Right atrium auricular region (tissue), 2 donors: ENCODE measurements around the gene CNTNAP2. TPM values are rescaled to one million over a fixed set of nuclear protein-coding genes. Genes with fewer than 3 reads are reported as not detected.

Experiments used
- DNase-seq: peaks from one replicate; pipeline ENCODE4 v3.0.0-alpha.2; 2019; ENCODE audit warnings: low spot score
- H3K27ac ChIP-seq, 2 donors: fragments of 200-600 bp; sonication (generic); 1 replicate in 1 of 2; 2 replicates in 1 of 2; pipeline ENCODE4 v1.5.1; 2016 to 2019
- H3K27me3 ChIP-seq, 2 donors: fragments of 200-600 bp; sonication (generic); one replicate each; pipeline versions ENCODE4 v1.5.1 to v1.6.0; 2017 to 2019
- H3K36me3 ChIP-seq: fragments of 200-600 bp; sonication (generic); one replicate; pipeline ENCODE4 v1.5.1; 2016
- H3K4me1 ChIP-seq, 2 donors: fragments of 200-600 bp; sonication (generic); one replicate each; pipeline versions ENCODE4 v1.5.1 to v1.6.0; 2017 to 2019
- H3K4me3 ChIP-seq, 2 donors: fragments of 200-600 bp; sonication (generic); 1 replicate in 1 of 2; 2 replicates in 1 of 2; pipeline ENCODE4 v1.5.1; 2017 to 2019; ENCODE audit warnings: mild to moderate bottlenecking in 1 of 2, moderate library complexity in 1 of 2
- H3K9me3 ChIP-seq, 2 donors: fragments of 200-600 bp; sonication (generic); one replicate each; pipeline ENCODE4 v1.5.1; 2019
- total RNA-seq, 2 donors: library from RNA; depleted of rRNA; stranded (reverse); fragments of >200 nt; gene quantifications; one replicate each; pipeline ENCODE4 v1.1.0, GENCODE V29; 2016
- TF ChIP-seq, protein P1 (sequence below), 2 donors: fragments of 200-600 bp; sonication (generic); IDR thresholded peaks; one replicate each; pipeline ENCODE4 v1.5.1; 2019; ENCODE audit warnings: antibody characterized with exemption in 2 of 2

The CNTNAP2 gene
- total RNA-seq, 2 donors from 2014 or later: 1.1 to 1.7 TPM

DNA sequence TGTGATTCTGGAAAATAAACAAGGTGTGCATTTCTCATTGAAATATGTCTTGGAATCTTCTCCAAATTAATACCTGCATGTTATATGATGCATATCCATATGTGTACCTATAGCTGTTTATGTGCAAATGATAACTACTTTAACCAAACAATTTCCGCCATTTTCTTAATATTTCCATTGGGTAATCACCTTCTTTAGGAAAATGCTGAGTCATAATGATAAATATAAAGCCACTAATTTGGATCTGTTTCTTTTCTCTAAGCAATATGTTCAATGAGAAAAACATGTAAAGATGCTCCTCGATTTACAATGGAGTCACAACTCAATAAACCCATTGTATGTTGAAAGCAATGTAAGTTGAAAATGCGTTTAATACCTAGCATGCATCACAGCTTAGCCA is 574.4 kb downstream of the CNTNAP2 start:
- DNase-seq: no peak
- TF ChIP-seq, protein P1, sequence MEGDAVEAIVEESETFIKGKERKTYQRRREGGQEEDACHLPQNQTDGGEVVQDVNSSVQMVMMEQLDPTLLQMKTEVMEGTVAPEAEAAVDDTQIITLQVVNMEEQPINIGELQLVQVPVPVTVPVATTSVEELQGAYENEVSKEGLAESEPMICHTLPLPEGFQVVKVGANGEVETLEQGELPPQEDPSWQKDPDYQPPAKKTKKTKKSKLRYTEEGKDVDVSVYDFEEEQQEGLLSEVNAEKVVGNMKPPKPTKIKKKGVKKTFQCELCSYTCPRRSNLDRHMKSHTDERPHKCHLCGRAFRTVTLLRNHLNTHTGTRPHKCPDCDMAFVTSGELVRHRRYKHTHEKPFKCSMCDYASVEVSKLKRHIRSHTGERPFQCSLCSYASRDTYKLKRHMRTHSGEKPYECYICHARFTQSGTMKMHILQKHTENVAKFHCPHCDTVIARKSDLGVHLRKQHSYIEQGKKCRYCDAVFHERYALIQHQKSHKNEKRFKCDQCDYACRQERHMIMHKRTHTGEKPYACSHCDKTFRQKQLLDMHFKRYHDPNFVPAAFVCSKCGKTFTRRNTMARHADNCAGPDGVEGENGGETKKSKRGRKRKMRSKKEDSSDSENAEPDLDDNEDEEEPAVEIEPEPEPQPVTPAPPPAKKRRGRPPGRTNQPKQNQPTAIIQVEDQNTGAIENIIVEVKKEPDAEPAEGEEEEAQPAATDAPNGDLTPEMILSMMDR (IDR thresholded peaks at IDR 0.05): no peak
- Histone ChIP-seq H3K9me3 (no peaks in the 10 kb centered on the region), H3K4me3 (no peak overlapping the region), H3K36me3 (no peaks in the 10 kb centered on the region), H3K27ac (no peak overlapping the region), H3K27me3 (no peaks in the 10 kb centered on the region), H3K4me1 (no peaks in the 10 kb centered on the region)

DNA sequence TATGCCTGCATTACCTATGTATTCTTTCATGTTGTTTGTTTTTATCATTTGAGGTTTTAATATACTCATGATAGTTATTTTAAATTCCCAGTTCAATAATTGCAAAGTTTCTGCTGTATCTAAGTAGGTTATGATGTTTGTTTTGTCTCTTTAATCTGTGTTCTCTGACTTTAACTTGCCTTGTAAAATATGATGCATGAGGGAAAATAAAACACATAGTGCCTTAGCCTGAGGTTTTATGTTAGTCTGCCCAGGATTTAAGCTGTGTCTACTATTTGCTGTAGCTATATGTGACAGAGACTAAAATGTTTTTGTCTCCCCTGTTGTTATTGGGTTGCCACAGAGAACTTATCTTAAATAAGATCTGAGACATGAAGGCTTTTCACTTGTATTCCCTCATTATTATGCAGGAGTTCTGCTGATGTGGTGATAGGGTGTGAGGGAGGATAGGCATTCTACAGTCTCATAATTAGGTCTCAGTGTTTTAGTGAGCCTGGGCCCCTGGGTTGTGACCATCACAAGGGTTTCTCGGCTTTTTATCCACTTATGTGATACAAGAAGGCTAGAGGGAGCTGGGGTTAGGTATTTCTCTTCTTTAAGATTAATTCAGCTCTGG is 582.5 kb downstream of the CNTNAP2 start:
- Histone ChIP-seq H3K4me3 (no peak overlapping the region), H3K9me3 (no peaks in the 10 kb centered on the region), H3K4me1 (no peaks in the 10 kb centered on the region), H3K36me3 (no peaks in the 10 kb centered on the region), H3K27me3 (no peaks in the 10 kb centered on the region), H3K27ac (no peak overlapping the region)
- no peak for DNase-seq
- TF ChIP-seq, protein P1 (IDR thresholded peaks at IDR 0.05): no peak

DNA sequence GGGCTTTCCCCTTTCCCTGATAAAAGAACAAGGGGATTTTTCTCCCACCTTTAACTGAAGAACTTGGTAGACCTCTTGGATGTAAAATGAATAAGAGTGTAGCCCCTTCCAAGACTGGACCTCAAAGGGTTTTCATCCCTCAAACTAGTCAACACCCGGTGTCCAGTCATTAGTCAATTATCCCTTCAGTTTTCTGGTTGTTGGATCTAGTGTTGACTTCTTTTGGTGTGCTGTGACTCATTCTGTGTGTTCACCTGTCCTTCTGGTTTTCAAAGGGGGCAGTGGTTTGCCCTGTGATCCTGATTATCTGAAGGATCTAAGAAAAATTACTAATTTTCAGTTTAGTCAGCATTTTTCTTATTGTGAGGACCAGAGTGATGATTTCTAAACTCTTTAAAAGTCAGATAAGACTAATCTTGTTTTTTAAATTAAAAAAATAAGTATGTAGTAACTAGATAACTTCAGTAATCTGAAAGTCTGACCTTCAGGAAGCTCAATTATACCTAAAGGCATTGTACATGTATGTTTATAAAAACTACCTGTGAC is 583.5 kb downstream of the CNTNAP2 start:
- TF ChIP-seq, protein P1 (IDR thresholded peaks at IDR 0.05): no peak
- H3K36me3 ChIP-seq: no peaks in the 10 kb centered on the region
- no peak for DNase-seq
- H3K27me3 ChIP-seq: no peaks in the 10 kb centered on the region
- no peaks in the 10 kb centered on the region for H3K9me3 ChIP-seq
- no peaks in the 10 kb centered on the region for H3K4me1 ChIP-seq
- H3K27ac ChIP-seq: no peak overlapping the region
- no peak overlapping the region for H3K4me3 ChIP-seq

DNA sequence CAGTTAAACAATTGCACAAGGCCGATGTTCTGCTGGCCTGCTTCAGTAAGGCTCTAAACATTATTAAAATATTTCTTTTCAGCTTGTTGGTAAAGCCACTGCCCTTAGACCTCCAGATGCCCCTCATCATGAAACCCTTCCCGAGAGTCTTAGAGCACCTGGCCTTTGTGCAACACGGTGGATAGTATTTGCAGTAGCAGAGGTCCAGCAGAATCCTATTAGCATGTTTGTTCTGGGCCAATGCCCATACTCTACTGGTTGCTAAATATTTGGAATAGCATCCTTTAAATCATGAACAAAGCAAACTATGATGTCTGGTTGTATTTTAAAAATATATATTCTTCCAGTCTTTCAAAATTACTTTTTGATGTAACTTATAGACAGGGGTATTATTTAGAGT is 584.6 kb downstream of the CNTNAP2 start:
- Histone ChIP-seq H3K36me3 (no peaks in the 10 kb centered on the region), H3K9me3 (no peaks in the 10 kb centered on the region), H3K27ac (no peak overlapping the region), H3K4me1 (no peaks in the 10 kb centered on the region), H3K27me3 (no peaks in the 10 kb centered on the region), H3K4me3 (no peak overlapping the region)
- TF ChIP-seq, protein P1 (IDR thresholded peaks at IDR 0.05): no peak
- DNase-seq: no peak

DNA sequence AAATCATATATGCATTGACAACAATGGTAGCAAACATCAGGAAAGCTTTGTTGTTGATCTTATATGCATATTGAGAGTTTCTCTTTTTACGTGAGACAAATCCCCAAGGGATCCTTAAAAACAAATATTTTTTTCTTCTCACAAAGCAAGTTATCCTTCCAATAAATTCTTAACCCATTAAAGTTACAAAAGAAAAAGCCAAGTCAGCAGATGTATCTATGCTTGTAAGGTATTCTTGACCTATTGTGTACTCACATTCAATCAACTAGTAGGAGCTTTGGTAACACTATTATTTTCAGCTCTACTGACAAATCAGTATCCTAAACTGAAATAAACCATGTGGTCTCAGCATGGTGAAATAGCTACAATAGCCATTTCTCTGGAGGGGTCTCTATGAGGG is 586.3 kb downstream of the CNTNAP2 start:
- Histone ChIP-seq H3K9me3 (no peaks in the 10 kb centered on the region), H3K4me3 (no peak overlapping the region), H3K4me1 (no peaks in the 10 kb centered on the region), H3K27me3 (no peaks in the 10 kb centered on the region), H3K36me3 (no peaks in the 10 kb centered on the region), H3K27ac (no peak overlapping the region)
- DNase-seq: no peak
- TF ChIP-seq, protein P1 (IDR thresholded peaks at IDR 0.05): no peak
